Activated gamma-delta T cell treated with Interleukin-2 at 50 U/mL for 16 hours (primary cell): ENCODE measurements around the gene BTBD9.

Source experiments
- DNase-seq: peaks from one replicate; pipeline ENCODE4 v3.0.0-alpha.2; 2020

Gene BTBD9

DNA sequence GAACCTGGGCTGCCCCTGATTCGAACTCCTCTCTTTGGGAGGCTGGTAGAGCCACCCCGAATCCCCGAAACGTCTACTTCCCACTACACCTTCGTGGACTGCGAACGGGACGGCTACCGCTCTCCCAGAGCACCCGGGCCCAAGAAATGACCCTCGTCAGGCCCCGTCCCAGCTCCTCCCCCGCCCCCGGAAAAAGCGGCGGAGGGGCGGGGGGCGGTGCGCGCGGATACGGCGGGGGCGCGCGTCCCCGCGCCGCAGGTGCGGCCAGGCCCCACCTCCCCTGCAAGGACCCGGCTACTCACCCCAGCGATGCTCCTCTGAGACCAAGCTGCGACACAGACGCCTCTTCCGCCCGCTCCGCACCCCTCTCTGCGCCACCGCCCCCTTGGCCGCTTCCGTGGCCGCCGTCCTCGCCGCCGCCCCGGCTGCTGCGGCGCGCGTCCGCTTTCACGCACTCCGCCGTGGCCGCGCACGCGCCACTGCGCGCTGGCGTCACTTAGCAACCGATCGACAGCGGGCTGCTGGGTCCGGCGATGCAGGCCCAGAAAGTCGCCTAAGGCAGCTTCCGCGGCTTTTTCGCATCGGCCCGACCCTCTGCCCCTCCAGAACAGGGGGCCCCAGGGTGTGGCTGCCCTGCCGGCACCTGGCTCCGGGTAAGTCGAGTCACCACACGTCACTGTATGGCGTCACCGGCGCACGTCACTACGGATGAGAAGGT lies at the start of gene BTBD9:
BTBD9 (minus strand) TSS at position 432 of the 718 bp plus-strand sequence.
- DNase-seq = peak; percentile 78

GRCh38 chr6:38688579-38689087 lies 48.9 kb upstream of the BTBD9 start:
- no peak for DNase-seq

DNA sequence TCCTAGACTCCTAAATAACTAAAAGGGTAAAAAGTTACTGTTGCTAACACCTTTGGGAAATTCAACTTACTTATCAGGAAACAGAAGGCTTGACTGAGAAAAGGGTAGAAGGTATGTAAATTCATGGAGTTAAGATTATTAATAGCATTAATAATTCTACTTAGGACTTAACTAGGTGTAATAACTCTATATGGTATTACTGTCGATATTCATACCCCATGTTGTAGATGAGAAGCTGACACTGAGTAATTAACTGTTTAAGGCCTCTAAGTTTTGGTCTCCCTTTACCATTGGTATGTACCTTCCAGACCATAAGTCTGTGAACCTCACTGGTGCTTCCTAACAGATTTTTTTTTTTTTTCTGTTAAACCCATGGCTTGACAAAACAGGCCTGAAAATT lies 47.8 kb upstream of the BTBD9 start:
- no peak for DNase-seq

- no peak for DNase-seq
Measured at GRCh38 chr6:38687043-38687353, 47.3 kb upstream of the BTBD9 start.

DNA sequence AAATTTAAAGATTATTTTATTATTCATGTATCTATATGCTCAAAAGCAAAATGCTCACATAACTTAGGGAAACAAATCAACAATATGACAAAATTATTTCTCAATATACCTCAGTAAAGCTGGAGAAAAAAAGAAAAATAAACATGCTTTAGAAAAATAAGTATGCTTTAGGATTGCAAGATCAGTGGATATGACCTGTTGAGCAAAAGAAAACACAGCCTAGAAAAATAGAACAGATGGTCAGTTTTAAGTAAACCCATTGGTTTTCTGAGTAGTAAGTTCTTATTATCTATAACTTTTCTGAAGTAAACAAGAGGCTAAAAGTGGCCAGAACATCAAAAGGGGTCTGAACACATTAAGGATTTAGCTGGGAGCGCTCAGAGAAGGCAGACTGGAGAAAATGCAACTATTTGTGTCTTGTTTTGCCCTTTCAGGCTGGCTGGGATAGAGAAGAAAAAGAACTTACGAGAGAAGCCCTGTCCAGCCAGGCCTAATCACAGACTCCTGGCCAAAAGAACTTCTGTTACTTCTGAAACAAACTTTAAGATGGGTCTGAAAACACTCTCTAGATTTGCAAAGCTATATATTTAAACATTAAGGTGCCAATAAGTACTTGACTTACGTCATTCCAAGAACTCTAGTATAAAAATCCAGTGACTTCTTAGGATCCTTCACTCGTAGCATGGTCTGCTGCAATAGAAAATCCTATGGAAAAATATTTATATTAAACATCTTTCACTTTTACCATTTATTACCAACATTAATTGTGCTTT lies 46.7 kb upstream of the BTBD9 start:
- no peak for DNase-seq

- no peak for DNase-seq
Measured at GRCh38 chr6:38684904-38685303, 45.2 kb upstream of the BTBD9 start.

- no peak for DNase-seq
Measured at GRCh38 chr6:38684237-38684636, 44.5 kb upstream of the BTBD9 start.

DNA sequence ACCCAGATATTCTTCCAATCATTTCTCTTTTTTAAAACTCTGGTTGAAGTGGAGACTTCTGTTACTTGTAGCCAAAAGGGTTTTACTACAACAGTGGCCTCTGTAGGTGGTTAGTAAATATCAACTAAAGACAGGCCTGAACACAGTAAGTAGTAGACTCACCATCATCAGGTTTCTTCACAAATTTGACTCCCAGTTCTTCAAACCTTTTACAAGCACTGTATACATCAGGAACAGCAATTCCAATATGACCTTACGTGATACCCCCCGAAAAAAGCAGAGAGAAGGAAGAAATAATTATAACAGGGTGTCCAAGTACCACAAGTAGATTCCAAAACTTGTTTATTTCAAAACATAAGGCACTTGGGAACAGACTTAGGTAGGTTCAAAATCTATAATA lies 42.1 kb upstream of the BTBD9 start:
- no peak for DNase-seq

DNA sequence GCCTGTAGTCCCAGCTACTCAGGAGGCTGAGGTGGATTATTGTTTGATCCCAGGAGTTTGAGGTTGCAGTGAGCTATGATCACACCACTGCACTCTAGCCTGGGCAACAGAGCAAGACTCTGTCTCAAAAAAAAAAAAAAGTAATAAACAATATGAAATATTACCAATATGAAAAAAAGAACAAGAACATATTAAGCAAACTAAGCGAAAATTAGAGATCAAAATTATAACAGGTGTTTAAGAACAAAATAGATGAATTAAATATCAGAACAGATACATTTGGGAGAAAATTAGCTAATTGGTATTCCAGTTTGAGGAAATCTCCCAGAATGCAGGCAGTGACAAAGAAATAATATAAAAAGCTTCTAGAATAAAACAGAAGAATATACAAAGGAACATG lies 39.9 kb upstream of the BTBD9 start:
- DNase-seq = no peak

- DNase-seq = no peak
Measured at GRCh38 chr6:38678178-38678760, 38.5 kb upstream of the BTBD9 start.

DNA sequence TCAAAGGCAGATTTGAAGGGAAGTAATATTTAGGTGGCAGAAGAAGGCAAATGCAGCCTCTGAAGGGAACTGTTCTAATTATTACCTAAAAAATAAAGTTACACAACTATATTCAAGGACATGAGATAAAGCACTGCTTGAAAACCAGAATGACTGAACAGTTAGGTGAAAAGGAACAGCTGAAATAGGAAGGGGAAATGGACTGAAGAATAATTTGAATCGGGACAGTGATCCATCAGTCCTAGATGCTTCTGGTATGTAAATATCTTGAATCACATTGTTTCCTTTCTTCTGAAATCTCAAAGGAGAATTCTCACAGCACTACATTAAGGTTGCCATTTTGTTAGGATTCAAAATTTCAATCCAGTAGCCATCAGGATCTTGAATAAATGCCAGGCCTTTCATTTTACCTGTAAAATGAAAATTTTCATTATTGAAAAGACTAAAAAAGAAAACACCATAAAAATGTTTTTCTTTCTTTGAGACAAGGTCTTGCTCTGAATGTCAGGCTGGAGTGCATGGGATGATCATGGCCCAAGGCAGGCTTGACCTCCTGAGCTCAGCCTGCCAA lies 37.3 kb upstream of the BTBD9 start:
- DNase-seq = no peak

DNA sequence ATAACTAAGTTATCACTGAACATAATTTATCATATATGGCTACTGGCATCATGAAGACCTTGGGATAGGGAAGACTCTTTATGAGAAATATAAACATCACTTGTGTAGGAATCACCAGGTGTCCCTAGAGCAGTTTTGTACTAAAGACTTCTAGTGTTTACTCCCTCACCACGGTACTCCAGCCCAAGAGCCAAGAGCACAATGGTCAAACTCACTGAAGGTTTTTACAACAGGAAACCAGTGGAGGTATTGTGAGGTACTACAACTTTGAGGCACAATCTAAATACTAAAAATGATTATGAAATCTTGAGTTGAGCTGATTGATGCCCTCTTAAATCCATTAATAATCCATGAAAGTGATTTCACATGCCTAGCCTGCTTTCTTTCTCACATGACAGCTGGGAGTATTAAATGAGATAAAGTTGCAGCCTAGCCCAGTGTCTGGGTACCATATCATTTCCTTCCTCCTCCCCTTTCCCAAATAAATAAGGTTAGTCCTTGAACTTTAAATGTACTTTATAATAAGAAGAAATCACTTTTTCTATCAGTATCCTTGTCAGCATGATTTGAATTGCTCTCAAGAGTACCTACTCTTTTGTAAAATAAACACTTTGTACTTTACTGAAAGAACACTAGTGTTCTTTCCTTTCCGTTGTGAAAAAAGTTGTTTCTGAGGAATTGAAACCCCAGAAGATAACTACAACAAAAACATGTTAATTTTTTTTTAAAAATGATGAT lies 36.7 kb upstream of the BTBD9 start:
- no peak for DNase-seq

DNA sequence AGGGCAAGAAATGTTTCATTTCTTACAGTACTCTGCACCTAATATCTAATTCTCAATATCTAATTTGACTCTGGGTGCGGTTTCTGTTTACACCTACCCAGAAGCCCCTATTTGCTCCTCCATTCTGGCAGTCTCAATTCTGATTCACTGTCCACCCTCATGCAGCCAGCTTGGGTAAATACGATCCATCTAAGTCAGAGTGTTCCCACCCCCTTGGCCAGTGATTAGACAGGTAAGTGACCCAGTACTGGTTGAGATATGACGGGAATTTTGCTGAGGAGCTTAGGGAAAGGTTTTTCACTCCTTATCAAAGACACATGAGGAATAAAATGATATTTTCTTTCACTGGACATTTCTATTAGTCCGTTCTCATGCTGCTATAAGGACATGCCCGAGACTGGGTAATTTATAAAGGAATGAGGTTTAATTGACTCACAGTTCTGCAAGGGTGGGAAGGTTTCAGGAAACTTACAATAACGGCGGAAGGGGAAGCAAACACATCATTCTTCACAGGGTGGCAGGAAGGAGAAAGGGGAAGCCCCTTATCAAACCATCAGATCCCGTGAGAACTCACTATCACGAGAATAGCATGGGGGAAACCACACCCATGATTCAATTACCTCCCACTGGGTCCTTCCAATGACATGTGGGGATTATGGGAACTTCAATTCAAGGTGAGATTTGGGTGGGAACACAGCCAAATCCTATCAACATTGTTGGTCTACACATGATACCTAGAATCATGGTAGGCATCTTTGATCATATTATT lies 33.9 kb upstream of the BTBD9 start:
- DNase-seq = no peak

GRCh38 chr6:38671885-38672467 lies 32.2 kb upstream of the BTBD9 start:
- DNase-seq = peak; percentile 24

- DNase-seq = no peak
Measured at GRCh38 chr6:38658418-38659167, 18.9 kb upstream of the BTBD9 start.

GRCh38 chr6:38656896-38657295 lies 17.2 kb upstream of the BTBD9 start:
- no peak for DNase-seq

DNA sequence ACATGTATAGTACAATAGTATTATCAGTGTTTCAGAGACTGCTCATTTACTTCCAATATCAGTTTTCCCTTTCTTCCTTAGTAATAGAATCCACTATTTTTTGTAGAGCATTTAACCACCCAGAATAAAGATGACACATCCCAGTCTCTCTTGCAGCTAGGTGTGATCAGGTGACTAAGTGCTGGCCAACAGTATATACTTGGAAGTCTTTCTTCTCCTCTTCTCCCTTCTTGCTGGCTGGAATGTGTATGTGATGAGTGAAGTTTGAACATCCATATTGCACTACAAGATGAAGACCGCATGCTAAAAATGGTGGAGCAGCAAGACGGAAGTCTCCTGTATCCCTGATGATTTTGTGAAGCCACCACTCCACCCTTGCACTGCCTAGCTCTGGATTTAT lies 14.5 kb upstream of the BTBD9 start:
- no peak for DNase-seq

GRCh38 chr6:38651121-38651784 lies 11.5 kb upstream of the BTBD9 start:
- DNase-seq = no peak

DNA sequence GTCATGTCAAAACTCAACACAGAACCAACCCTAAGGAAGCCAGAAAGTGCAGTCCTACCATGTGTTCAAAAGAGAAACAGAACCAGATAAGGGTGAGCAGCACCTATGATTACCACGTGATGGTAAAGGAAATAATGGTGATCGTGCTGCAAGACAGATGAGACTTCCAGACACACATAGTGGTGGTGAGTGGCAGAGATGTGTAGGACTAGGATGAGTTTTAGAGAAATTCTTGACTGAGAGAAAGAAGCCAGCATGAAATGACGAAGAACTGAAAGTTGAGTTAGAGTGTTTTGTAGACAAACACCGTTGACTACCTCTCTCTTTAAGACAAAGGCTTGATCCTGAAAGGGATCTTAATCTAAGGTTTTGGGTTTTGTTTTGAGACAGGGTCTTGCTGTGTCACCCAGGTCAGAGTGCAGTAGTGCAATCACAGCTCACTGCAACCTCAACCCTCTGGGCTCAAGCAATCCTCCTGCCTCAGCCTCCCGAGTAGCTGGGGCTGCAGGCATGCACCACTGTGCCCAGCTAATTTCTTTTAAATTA lies 10.6 kb upstream of the BTBD9 start:
- no peak for DNase-seq

- no peak for DNase-seq
Measured at GRCh38 chr6:38649744-38650143, 10.0 kb upstream of the BTBD9 start.
